Mucosa of gallbladder (tissue), 1 donor: ENCODE measurements around the gene IL17REL. TPM values are rescaled to one million over a fixed set of nuclear protein-coding genes. Genes with fewer than 3 reads are reported as not detected.

Experiments
- DNase-seq: peaks from one replicate; pipeline ENCODE4 v3.0.0-alpha.2; 2020; ENCODE audit warnings: low spot score
- total RNA-seq: library from RNA; stranded (reverse); gene quantifications from one replicate; pipeline ENCODE4 v1.2.1, GENCODE V29; 2021
- donor health status: DM: no; HTN: no; CAD: no.

IL17REL gene
- total RNA-seq, 1 donor from 2014 or later = 0.06 TPM

DNA sequence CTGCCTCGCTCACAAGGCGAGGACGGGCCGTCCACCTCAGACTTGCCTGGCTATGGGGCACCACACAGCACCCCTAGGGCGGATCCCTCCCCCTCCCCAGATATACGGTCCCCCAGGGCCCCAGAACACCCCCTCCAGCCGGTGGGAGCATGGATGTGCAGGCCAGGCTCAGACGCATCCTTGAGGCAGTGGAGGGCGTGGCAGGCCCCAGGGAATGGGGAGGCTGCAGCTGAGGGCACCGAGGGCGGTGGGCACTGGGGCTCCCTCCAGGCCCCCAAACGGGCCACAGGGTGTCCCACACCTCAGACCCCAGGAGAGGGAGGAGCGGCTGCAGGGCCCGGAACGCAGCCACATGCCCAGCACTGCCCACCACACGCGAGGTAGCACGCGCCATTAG is 33.5 kb upstream of the IL17REL start:
- no peak for DNase-seq

- no peak for DNase-seq
These were observed 32.9 kb upstream of the IL17REL start for GRCh38 chr22:50045211-50046018.

DNA sequence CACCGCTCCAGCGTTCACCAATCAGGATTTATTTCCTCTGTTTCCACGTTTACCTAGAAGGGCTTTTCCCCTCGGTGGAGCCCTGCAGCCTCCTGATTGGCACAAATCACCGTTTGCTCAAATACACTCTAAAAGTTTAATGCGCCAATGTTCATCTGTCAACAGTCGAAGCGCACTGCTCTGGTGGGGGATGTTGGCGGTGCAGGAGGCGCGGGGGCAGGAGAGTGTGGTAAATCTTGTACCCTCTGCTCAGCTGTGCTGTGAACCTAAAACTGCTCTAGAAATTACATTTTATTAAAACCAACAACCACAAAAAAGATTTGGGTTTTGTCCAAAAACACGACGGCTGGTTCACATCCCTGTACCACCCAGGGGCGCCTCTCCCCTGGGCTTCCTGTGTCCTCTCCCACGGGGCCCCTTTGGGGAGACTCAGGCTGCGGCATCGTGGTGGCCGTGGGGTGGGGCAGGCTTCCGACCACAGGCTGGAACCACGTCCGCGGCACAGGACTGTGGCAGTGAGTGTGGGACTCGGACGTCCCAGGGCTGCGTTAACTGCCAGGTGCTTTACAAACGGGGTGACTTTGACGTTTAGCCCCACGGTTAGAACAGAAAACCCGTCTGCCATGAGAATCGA is 32.0 kb upstream of the IL17REL start:
- no peak for DNase-seq

- no peak for DNase-seq
These were observed 28.9 kb upstream of the IL17REL start for GRCh38 chr22:50041361-50042065.

GRCh38 chr22:50040717-50041116 is 28.2 kb upstream of the IL17REL start:
- DNase-seq = no peak

- DNase-seq = no peak
These were observed 27.3 kb upstream of the IL17REL start for GRCh38 chr22:50039669-50040443.

DNA sequence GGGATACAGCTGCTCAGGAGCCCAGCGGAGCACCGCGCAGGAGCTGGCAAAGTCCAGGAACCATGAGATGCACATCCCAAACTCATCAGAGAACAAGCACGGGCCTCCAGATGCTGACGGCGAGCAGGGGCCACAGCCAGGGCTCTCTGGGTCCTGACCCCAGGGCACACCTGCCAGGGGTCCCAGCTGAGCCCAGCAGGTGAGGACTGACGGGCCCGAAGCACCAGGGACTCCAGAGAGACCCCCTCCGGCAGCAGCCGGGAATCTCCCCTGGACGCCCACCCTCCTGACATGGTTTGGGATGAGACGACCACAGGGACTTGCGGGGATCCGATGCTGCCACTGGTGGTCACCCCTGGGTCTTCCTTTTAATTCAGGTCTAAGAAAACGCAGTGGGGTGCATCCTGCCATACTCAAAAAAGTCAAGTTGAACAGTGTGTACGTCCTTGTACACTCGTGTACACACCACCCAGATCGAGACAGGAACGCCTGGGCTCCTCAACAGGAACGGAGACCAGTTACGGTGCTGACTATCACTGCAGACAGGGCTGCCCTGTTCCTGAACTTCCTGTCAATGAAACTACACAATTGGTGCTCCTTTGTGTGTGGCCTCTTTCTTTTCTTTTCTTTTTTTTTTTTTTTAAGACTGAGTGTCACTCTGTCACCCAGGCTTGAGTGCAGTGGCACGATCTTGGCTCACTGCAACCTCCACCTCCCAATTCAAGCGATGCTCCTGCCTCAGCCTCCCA is 23.6 kb upstream of the IL17REL start:
- DNase-seq = no peak

DNA sequence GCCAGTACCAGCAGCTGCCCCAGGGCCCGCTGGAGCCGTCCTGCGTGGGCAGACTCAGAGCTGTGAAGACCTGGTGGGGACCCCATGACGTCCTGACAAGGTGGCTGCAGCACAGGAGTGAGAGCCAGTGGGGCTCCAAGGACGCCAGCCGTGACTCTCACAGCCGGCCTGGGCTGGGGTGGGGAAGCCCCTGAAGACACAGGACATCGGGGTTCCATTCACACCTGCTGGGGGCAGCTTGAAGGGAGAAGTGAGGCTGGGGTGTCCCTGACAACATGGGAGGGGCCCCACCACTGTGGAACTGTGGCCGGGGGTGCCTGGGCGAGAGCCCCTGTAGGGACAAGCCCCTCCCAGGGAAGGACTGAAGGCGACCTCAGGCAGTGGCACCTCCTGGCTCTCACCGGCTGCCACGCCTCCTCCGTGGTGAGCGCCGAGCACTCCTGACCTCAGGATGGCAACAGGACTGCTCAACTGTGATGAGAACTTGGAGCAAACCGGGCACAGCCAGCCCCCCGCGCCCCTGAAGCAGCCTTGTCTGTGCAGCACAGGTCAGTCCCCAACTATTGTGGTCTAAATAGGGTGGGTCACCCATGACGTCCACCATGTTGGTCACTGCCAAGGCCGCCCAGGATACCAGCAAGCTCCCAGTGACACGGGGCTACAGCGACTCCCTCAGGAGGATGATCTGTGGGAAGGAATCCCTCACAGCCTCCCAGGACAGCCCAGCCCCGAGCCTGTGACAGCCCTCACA is 22.7 kb upstream of the IL17REL start:
- DNase-seq = no peak

DNA sequence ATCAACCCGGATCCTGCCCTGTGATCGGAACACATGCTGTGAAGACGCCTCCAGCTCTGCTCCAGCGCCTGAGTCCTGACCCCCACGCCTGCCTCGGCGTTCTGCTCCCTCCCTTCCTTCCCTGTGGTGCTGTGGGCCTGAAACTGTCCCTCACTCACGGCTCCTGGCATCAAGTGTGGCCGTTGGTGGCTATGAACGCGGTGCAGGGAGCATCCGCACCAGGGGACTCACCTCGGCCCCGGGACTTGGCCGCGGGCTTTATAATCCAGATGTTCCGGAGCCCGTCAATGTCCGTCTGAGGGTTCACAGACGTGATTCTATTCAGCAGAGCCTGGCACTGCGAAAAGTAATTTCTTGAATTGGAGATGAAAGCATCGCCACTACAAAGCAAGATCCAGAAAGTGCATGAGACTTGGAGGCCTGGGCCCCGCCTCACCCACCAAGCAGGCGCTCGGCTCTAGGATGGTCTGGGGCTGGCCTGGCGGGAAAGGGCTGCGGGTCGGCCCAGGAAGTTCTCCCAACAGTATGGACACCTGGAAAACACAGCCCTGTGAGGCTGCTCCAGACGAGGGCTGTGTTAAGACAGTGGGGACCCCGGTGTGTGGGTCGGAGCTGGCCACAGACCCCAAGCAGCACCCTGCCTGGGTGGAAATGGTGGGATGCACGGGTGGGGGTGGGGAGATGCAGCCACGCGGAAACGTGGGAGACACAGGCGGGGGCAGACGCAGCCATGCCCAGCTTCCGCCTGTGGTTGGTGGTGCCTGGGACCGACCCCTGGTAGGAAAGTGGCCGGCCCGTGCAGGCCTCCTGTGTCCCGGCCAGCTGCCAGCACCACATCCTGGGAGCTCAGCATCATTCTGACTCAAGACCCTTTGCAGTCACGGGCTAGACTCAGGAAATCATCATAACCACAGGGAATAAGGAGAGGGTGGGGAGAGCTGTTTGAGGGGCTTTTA is 21.8 kb upstream of the IL17REL start:
- no peak for DNase-seq

GRCh38 chr22:50032941-50033601 is 20.5 kb upstream of the IL17REL start:
- DNase-seq = no peak

GRCh38 chr22:50032109-50032871 is 19.7 kb upstream of the IL17REL start:
- DNase-seq = no peak

- DNase-seq = no peak
These were observed 18.9 kb upstream of the IL17REL start for GRCh38 chr22:50031189-50032091.

DNA sequence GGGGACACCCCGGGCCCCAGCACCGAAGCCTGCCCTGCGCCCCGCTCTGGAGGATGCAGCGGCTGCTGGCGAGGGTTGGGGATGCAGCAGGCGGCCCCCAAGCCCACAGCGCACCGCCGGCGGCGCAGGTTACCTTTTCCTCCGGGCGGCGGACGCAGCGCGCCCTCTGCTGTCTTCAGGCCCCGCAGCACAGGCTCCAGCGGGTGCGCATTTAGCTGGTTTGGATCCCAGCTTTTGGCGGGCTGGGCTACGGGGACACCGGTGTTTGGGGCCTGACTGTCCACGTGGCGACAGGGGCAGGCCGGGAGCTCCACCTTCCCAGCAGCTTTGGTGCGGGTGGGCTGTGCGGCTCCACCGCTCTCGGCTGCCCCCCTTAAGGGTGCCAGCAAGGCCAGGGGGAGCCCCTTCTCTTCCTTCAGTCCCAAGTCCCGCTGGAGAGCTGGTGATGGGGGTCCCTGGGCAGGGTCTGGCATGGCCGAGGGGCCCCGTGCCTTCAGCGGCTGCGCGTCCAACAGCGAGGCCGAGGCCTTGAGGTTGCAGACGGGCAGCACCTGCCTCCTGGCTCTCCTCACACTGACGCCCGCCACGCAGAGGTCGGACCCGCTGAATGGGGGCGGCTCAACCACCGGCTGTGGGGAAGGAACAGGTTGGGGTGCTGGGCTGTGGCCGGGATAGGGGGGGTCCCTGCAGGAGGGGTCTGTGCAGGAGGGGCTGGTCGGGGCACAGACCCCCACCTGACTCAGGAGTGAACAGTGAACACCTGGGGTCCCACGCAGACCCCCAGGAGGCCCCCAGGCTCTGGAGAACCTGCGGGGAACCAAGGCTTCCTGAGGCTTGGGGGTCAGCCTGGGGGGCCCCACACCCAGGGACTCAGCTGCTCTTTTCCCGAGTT is 18.0 kb upstream of the IL17REL start:
- peak; percentile 59 for DNase-seq

DNA sequence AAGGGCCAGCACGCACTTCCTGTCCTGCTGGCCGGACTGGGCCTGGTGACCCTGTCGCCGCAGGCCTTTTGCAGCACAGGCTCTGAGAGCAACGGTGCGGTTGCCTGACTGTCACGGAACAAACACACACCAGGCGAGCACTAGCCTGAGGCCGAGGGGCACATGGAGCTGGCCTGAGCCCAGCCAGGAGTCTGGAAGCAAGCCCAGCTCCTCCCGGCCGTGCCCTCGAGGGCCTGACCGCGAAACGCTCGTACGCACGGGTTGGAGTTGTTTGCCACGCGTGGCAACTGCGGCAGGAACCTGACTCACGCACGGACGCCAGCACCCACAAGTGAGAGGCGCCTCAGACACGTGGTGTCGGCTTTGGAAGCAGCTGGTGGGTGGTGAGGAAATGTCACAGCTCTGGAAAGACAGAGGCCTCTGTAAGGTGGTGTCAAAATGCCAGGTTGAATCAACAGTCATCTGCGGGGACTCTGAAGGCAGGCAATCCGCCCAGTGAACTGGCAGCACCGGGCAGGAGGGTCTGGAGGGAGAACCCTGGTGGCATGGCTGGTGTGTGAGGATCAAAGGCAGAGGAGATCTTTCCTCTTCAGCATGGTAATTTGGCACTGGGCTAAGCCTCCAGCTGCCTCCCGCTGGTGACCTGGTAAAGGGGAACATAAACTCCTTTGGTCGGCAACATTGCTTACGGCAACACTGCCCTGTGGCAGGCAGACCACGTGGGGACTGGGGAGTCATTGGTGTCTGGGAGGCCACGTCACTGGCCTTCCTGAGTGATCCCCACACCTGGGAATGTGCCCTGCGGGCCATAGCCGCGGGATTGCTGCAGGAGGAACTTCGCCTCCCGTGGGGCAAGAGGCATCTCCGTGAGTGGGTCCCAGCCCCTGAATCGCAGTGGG is 15.3 kb upstream of the IL17REL start:
- no peak for DNase-seq

GRCh38 chr22:50025993-50026392 is 13.4 kb upstream of the IL17REL start:
- no peak for DNase-seq
